Body of pancreas (tissue), 4 donors: ENCODE results near the gene OVOL1.

Experiments
- CTCF ChIP-seq, 7 experiments: fragments of 450-650 bp in 4 of 7; fragments of 200-600 bp in 3 of 7; sonication (generic) in 3 of 7; IDR thresholded peaks; one replicate each; pipeline ENCODE4 v1.5.1; 2016 to 2019; ENCODE audit warnings: antibody characterized with exemption in 7 of 7
- POLR2A ChIP-seq, 3 donors: fragments of 450-650 bp; IDR thresholded peaks; one replicate each; pipeline ENCODE4 v1.6.1; 2016; ENCODE audit warnings: antibody characterized with exemption in 3 of 3, mild to moderate bottlenecking in 2 of 3

GRCh38 chr11:65834202-65834601 lies 47.3 kb downstream of the OVOL1 start:
- TF ChIP-seq POLR2A (IDR thresholded peaks at IDR 0.05) (no peak), CTCF (IDR thresholded peaks at IDR 0.05) (peak in 1 of 7 experiments; percentile 12)
